Esophagus (tissue), 2 donors: ENCODE data around the gene TBC1D19. TPM values are rescaled to one million over a fixed set of nuclear protein-coding genes. Genes with fewer than 3 reads are reported as not detected.

ENCODE experiments used
- H3K27ac ChIP-seq, 2 donors: one replicate each; pipeline ENCODE4 v1.5.1; 2013; ENCODE audit warnings: low read depth in 2 of 2, mild to moderate bottlenecking in 2 of 2, inconsistent platforms in 1 of 2, low read length in 1 of 2, moderate library complexity in 1 of 2
- H3K27me3 ChIP-seq, 2 donors: one replicate each; pipeline ENCODE4 v1.6.1; 2013; ENCODE audit warnings: low read length in 2 of 2, control low read depth in 1 of 2, mild to moderate bottlenecking in 1 of 2; ENCODE audit not compliant: insufficient read depth in 2 of 2, control insufficient read depth in 1 of 2
- H3K36me3 ChIP-seq, 2 donors: one replicate each; pipeline ENCODE4 v1.6.1; 2013; ENCODE audit warnings: low read length in 1 of 2; ENCODE audit not compliant: control insufficient read depth in 2 of 2, insufficient read depth in 2 of 2
- H3K4me1 ChIP-seq, 2 donors: one replicate each; pipeline ENCODE4 v1.6.1; 2013; ENCODE audit warnings: low read length in 1 of 2; ENCODE audit not compliant: control insufficient read depth in 2 of 2, insufficient read depth in 2 of 2
- H3K4me3 ChIP-seq, 2 donors: one replicate each; pipeline ENCODE4 v1.5.1; 2013; ENCODE audit warnings: low read length in 2 of 2, mild to moderate bottlenecking in 2 of 2, low read depth in 1 of 2, moderate library complexity in 1 of 2
- H3K9me3 ChIP-seq, 2 donors: one replicate each; pipeline ENCODE4 v1.6.1; 2013; ENCODE audit warnings: mild to moderate bottlenecking in 2 of 2, low read depth in 1 of 2, low read length in 1 of 2, moderate library complexity in 1 of 2; ENCODE audit not compliant: control insufficient read depth in 2 of 2, insufficient read depth in 1 of 2
- WGBS, 2 donors: extraction: QIAGEN DNeasy Blood & Tissue Kit; methylation state at CpG; one replicate each; pipeline ENCODE4 v1.1.7; 2013; 5-methylcytosine and 5-hydroxymethylcytosine counted together
- polyA plus RNA-seq, 2 donors: library from polyadenylated mRNA; stranded (reverse); fragments of 200-250 nt; gene quantifications; one replicate each; pipeline ENCODE4 v1.2.3, GENCODE V29; 2013
- donor health status: healthy with polysubstance abuse.
- donor health status: Bipolar disorder and iron deficiency.

Gene TBC1D19
- polyA plus RNA-seq, 2 donors: 0.77 to 1.5 TPM

DNA sequence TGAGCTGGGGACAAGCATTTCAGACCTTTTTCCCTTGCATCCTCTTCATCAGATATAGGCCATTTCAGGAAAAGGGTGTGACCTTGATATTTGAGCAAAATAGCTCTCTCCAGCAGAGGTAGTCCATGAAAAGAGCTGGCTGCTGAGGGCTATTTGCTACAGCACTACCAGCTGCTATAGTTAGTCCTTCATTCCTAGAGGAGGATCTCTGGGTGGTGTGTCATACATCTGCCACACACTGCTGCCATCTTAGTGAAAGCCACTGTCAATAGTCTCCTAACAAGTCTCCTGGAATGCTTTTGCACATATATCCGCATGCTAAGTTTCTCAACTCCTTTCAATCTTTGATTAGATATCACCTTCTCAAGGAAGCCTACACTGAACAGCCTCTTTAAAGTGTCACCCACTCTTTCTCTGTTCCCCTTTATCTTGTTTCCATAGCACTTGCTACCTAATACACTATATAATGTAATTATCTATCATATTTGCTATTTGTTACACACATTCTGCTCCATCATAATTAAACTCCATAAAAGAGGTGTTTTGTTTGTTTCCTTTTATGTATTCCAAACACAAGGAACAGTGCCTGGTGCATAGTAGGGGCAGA, 131.9 kb downstream of the TBC1D19 start:
- H3K4me1 ChIP-seq: no peaks in the 10 kb centered on the region
- no peak overlapping the region for H3K27ac ChIP-seq
- no peak overlapping the region for H3K4me3 ChIP-seq
- no peaks in the 10 kb centered on the region for H3K27me3 ChIP-seq
- H3K36me3 ChIP-seq: no peaks in the 10 kb centered on the region
- WGBS, 2 donors: 98 to 100% methylated on average over 1 of the region's 1 CpG
- H3K9me3 ChIP-seq: no peaks in the 10 kb centered on the region

DNA sequence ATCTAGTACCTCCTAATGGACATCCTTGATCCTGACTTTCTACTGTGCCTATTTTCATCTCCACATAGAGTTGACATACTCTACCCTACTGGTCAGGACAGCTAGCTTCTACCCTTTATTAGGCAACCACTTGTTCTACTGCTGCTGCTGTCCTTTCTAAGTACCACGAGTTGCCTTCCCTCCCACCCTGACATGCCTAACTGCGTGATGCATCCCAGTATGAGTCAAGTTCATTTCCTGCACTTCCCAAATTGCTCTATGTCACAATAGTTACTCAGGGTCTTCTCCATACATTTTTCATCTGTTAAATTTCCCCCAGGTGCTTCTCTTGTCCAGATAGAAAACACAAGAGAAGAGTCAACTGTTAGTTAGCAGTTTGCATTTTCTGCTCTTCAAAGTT, 133.4 kb downstream of the TBC1D19 start:
- no peak overlapping the region for H3K4me3 ChIP-seq
- 52 to 74% methylated on average over 2 of the region's 2 CpGs for WGBS, 2 donors

DNA sequence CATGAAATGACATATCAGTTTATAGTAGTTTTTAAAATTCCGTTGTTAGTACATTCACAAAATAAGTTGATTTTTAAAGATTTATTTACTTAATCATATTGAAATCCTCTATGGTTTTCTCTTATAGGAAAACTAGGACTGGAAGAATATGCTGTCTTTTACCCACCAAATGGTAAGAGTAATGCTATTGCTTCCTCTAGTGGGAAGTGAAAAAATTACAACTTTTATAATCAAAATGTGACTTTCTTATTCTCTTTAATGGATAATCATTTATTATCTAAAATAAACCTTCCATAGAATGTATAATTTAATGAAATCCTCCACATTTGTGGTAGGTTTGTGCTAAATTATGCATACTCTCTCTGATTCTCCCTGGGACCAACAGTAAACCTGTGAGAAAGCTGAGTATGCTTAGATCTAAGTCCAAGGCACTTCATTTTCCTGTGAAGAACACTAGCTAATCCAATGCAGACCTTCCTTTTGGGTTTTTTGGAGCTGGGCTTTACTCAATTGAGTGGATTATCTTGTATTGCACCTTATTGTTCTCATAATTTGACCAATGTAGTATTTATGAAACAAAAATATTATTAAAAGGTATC, 136.2 kb downstream of the TBC1D19 start:
- no peaks in the 10 kb centered on the region for H3K27me3 ChIP-seq
- WGBS, 2 donors: 53 to 62% methylated on average over 1 of the region's 1 CpG
- H3K9me3 ChIP-seq: no peaks in the 10 kb centered on the region

More for the DNA sequence above, 133.4 kb downstream of the TBC1D19 start:
- no peak overlapping the region for H3K27ac ChIP-seq
- no peaks in the 10 kb centered on the region for H3K36me3 ChIP-seq
- no peaks in the 10 kb centered on the region for H3K27me3 ChIP-seq
- H3K9me3 ChIP-seq: no peaks in the 10 kb centered on the region
- no peaks in the 10 kb centered on the region for H3K4me1 ChIP-seq

DNA sequence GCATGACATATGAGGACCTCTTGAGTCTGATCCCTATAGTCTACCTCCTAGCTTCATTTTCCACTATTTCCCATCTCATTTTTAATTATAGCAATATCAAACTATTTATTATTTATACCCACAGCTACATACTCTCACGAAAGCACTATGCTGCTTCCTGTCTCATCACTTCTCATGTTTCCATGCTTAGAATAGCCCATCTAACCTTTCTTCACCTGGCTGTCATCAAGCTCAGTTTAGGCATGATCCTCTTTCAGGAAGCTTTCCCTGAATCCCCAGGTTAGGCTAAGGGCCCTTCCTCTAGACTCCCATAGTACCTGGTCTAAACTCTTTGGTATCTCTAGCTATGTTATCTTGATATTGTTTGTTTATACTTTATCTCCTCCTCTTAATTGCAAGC, 137.8 kb downstream of the TBC1D19 start:
- WGBS, 2 donors: 82 to 93% methylated on average over 1 of the region's 1 CpG
- Histone ChIP-seq H3K4me3 (no peak overlapping the region), H3K9me3 (no peaks in the 10 kb centered on the region), H3K27me3 (no peaks in the 10 kb centered on the region), H3K4me1 (no peaks in the 10 kb centered on the region), H3K36me3 (no peaks in the 10 kb centered on the region), H3K27ac (no peak overlapping the region)

More for the DNA sequence above, 136.2 kb downstream of the TBC1D19 start:
- no peaks in the 10 kb centered on the region for H3K36me3 ChIP-seq
- H3K27ac ChIP-seq: no peak overlapping the region
- H3K4me3 ChIP-seq: no peak overlapping the region
- no peaks in the 10 kb centered on the region for H3K4me1 ChIP-seq

DNA sequence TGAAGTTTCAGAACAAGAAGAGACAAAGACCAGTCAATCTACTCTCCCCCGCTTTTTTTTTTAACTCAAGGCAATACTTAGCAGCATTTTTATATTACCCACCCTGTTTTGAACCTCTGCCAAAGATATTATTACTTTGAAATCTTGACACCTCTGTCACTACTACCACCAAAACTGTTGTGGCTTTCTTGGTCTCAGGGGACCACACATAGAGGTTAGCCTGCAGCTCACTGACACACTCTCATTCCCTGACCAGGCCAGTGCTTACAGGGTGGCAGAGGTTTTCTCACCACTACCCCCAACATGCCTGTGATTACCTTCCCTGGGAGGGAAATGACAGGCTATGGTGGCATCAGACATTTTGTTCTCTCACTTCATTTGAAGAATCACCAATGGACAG, 139.3 kb downstream of the TBC1D19 start:
- H3K4me1 ChIP-seq: no peaks in the 10 kb centered on the region
- no peak overlapping the region for H3K27ac ChIP-seq
- WGBS, 2 donors: 83 to 90% methylated on average over 1 of the region's 1 CpG
- H3K36me3 ChIP-seq: no peaks in the 10 kb centered on the region
- H3K27me3 ChIP-seq: no peaks in the 10 kb centered on the region
- H3K9me3 ChIP-seq: no peaks in the 10 kb centered on the region
- no peak overlapping the region for H3K4me3 ChIP-seq

DNA sequence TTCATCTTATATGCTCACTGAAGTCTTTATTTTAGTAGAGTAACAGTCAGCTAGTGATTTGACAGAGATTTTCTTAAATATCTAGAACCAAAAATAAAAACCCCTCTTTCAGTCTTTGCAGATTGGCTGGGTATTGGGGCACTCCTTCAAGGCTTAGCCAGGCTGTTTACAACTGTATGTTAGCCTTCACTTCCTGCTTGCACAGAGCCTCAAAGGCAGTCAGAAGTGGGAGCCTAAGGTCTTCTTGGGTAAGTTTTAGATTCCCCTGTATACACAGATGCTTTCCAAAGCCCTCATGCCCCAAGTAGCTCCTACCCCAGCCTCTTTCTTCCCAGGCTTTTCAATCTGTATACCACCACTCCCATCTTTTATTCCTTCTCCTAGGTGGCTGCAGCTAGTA, 140.7 kb downstream of the TBC1D19 start:
- Histone ChIP-seq H3K27ac (no peak overlapping the region), H3K36me3 (no peaks in the 10 kb centered on the region), H3K27me3 (no peaks in the 10 kb centered on the region), H3K4me3 (no peak overlapping the region), H3K9me3 (no peaks in the 10 kb centered on the region), H3K4me1 (no peaks in the 10 kb centered on the region)

DNA sequence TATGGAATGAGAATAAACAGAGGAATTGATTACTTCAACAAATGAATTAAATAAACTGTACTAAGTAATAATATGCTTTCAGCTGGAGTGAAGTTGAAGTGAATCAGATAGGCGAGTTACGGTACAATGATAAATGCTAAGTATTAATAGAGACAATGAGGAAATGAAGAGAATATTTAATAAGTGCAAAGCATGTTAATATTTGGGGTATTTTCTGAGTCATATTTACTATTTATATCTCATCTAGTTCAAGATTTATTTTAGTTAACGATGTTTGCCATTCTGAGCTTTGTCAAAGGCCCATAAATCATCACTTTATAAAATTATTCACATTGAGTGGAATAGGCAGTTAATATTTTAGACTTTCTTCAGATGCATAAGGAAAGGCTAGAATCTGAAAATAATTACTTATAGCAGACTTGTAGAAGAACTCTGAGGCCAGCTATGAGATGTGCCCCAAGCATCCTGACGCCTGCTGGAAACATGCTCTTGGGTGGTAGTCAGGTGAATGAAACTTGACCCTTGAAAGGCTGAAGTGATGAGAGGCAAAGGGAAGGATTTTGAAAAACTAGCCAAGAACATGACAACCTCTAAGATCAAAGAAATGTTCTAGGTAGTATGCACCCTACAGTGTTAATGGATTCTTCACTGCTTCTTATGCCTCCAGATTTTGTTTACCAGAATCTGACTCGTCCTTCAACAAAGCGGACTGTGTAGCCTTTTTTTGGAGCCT, 142.9 kb downstream of the TBC1D19 start:
- H3K9me3 ChIP-seq: no peaks in the 10 kb centered on the region
- no peak overlapping the region for H3K27ac ChIP-seq
- no peaks in the 10 kb centered on the region for H3K27me3 ChIP-seq
- no peaks in the 10 kb centered on the region for H3K36me3 ChIP-seq
- WGBS, 2 donors: 85 to 90% methylated on average over 6 of the region's 6 CpGs
- H3K4me1 ChIP-seq: no peaks in the 10 kb centered on the region
- H3K4me3 ChIP-seq: no peak overlapping the region

DNA sequence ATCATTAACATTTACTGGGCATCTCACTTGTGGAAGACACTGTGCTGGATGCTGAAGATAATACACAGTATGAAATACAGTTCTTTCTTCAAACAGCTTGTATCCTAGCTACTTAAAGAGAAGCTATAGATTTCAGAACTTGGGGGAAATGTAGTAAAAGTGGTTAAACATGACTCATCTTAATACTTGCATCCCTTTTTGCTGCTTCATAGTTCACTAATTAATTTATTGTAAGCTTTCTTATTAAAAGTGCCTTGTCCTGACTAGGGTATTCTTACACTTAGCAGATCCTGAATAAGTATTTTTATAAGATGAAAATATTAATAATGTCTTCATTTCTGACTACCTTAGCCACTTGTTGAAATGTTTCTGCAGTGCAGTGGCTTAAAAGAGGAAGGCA, 144.0 kb downstream of the TBC1D19 start:
- no peaks in the 10 kb centered on the region for H3K36me3 ChIP-seq
- no peaks in the 10 kb centered on the region for H3K27me3 ChIP-seq
- H3K4me1 ChIP-seq: no peaks in the 10 kb centered on the region
- H3K4me3 ChIP-seq: no peak overlapping the region
- no peaks in the 10 kb centered on the region for H3K9me3 ChIP-seq
- no peak overlapping the region for H3K27ac ChIP-seq

DNA sequence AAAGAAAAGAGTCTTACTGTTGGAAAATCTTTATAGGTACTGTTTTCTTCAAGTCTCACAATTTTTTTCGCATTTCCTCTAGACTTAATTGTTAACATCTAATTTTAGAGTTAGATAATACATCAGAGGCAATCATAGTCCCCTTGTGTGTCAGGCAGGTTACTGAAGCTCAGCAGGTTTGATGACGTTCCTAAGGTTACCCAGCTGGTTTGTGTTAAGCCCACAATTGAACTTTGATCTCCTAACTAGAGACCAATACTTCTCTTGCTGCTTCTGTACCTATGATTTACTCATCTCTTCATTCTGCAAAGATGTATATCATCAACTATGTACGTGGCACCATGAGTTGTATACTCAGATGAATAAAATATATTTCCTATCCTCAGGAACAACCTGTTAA, 145.1 kb downstream of the TBC1D19 start:
- 88 to 91% methylated on average over 3 of the region's 3 CpGs for WGBS, 2 donors
- Histone ChIP-seq H3K27ac (no peak overlapping the region), H3K27me3 (no peaks in the 10 kb centered on the region), H3K4me1 (no peaks in the 10 kb centered on the region), H3K36me3 (no peaks in the 10 kb centered on the region), H3K4me3 (no peak overlapping the region), H3K9me3 (no peaks in the 10 kb centered on the region)

DNA sequence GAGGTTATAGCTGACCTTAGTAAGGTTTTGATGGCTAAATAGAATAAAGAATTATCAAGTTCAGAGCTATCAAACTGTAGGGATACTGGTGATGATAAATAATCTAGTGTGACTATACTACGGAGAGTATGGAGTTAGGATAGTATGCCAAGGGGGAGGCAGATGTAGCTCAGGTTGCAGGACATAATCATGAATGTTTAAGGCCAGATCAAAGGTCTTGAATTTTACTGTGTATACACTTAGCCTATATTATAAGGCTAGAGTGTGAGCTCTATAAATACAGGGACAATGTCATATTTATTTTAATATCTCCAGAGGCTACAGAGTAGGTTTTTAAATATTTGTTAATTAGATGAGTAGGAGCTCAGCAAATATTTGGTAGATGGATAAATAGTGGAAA, 145.7 kb downstream of the TBC1D19 start:
- H3K9me3 ChIP-seq: no peaks in the 10 kb centered on the region

More for the DNA sequence above, 145.7 kb downstream of the TBC1D19 start:
- no peaks in the 10 kb centered on the region for H3K36me3 ChIP-seq
- no peaks in the 10 kb centered on the region for H3K4me1 ChIP-seq
- whole genome bisulfite sequencing, 2 donors: 0% methylated on average over 1 of the region's 1 CpG
- no peak overlapping the region for H3K27ac ChIP-seq
- H3K4me3 ChIP-seq: no peak overlapping the region
- no peaks in the 10 kb centered on the region for H3K27me3 ChIP-seq
